ENCODE measurements around the gene SLC9B1.
A peak's percentile ranks its signal among the peaks of the same experiment; 100 is the strongest.
"Not testable (repeated sequence)": the region's sequence is repeated elsewhere in the genome, so short reads cannot be mapped to it uniquely, and the experiment has no call there.

The SLC9B1 gene

DNA sequence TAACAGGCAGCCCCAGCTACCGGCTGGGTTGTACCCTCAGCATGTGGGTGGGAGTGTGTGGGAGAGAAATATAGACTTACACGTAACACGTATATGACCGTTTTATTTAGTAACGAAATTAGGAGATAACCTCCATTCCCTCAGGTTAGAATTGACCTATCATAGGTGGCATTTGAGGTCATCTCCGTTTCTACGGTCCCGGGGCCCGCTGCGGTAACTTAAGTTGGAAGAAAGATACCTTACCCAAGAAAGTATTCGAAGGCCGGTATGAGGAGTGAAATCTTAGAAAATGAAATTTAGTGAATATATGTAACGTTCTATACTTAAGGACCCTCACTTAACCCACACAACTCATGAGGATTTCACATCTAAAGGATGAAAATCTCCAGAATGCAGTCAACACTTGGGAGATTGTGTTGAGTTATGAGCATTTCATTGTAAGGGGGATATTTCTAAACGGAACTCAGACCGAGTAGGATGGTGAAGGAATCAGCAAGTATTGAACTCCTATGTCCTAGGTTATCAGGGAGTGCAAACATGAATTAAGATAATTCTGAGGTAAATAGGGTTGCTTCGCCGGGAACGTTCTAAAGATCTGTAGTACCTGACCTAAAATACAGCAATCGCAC lies 149.8 kb downstream of the SLC9B1 start:
- Histone ChIP-seq H3K4me3 (ENCODE audit: low read length) (peak overlapping the region; percentile 84), H4K8ac (ENCODE audit: low read depth, low read length) (no peak overlapping the region), H3K23ac (ENCODE audit: low read length) (peak overlapping the region; percentile 15), H3K18ac (ENCODE audit: low read length) (no peak overlapping the region), H2BK15ac (replicated peaks; ENCODE audit: low read depth) (no peak overlapping the region), H4K5ac (ENCODE audit: low read length) (peak overlapping the region; percentile 21), H3K4me2 (ENCODE audit: low read length) (peak overlapping the region; percentile 81), H3K4me1 (ENCODE audit: control insufficient read depth, low read depth, low read length) (no peaks in the 10 kb centered on the region), H2AK5ac (ENCODE audit: low read length) (no peak overlapping the region), H2BK5ac (ENCODE audit: low read length) (peak overlapping the region; percentile 57), H3K56ac (ENCODE audit: low read length) (peak overlapping the region; percentile 100), H3K27ac (ENCODE audit: low read depth, low read length) (peak overlapping the region; percentile 95), H3K27me3 (ENCODE audit: insufficient read depth, low read length, poor library complexity) (no peaks in the 10 kb centered on the region), H3K79me2 (ENCODE audit: control insufficient read depth, insufficient read depth, low read length) (peaks cover 12% of the 10 kb centered on the region), H3K9ac (ENCODE audit: low read length) (peak overlapping the region; percentile 94), H3K4ac (ENCODE audit: low read depth, low read length) (no peak overlapping the region), H3K79me1 (ENCODE audit: low read length) (peaks cover 5% of the 10 kb centered on the region), H3K36me3 (ENCODE audit: control insufficient read depth, insufficient read depth, low read length) (no peaks in the 10 kb centered on the region), H2BK120ac (ENCODE audit: low read depth, low read length) (no peak overlapping the region)
- no CpG with 5 or more reads among the region's 19 CpGs for WGBS (ENCODE audit: extremely low coverage, insufficient coverage, low lambda C conversion rate)
- DNase-seq, result no peak

- H2BK120ac ChIP-seq (ENCODE audit: low read depth, low read length), result peak within 1 kb of the TSS; percentile 61
- no peak within 1 kb of the TSS for H2BK15ac ChIP-seq (replicated peaks; ENCODE audit: low read depth)
- peak within 1 kb of the TSS; percentile 82 for H4K5ac ChIP-seq (ENCODE audit: low read length)
Observed at GRCh38 chr4:102868781-102869568, 150.5 kb downstream of the SLC9B1 start, which contains the start of gene CISD2. CISD2 (plus strand) TSS chr4:102868992; CDS start chr4:102869085, 93 bp downstream.

DNA sequence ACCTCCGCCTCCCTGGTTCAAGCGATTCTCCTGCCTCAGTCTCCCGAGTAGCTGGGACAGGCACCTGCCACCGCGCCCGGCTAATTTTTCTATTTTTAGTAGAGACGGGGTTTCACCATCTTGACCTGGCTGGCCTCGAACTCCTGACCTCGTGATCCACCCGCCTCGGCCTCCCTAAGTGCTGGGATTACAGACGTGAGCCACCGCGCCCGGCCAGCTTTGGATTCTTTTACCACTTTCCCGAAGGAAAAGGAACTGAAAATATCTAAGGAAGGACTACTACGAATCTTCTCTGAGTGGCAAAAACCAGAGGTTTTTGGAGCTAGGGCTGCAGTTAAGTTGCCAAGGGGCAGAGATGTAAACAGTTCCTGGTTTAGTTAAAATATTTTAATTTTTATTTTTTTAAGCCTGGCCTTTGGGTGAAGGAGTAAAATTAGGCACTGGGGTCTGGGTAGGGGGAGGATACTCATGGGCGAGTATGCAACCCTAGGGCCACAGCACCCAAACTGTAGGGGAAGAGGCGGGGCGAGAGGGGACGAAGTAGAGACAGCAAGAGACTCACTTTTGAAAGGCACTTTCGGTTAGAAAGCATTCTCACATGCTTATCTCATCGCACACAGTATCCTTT lies 151.2 kb downstream of the SLC9B1 start:
- WGBS (ENCODE audit: extremely low coverage, insufficient coverage, low lambda C conversion rate), result no CpG with 5 or more reads among the region's 23 CpGs
- Histone ChIP-seq H3K4me3 (ENCODE audit: low read length) (peak overlapping the region; percentile 62), H3K27ac (ENCODE audit: low read depth, low read length) (peak overlapping the region; percentile 95), H2BK120ac (ENCODE audit: low read depth, low read length) (peak overlapping the region; percentile 61), H3K4ac (ENCODE audit: low read depth, low read length) (peak overlapping the region; percentile 37), H2BK15ac (replicated peaks; ENCODE audit: low read depth) (no peak overlapping the region), H3K4me1 (ENCODE audit: control insufficient read depth, low read depth, low read length) (no peaks in the 10 kb centered on the region), H4K8ac (ENCODE audit: low read depth, low read length) (peak overlapping the region; percentile 82), H3K27me3 (ENCODE audit: insufficient read depth, low read length, poor library complexity) (no peaks in the 10 kb centered on the region), H3K56ac (ENCODE audit: low read length) (peak overlapping the region; percentile 98), H3K23ac (ENCODE audit: low read length) (no peak overlapping the region), H4K5ac (ENCODE audit: low read length) (peak overlapping the region; percentile 82), H3K4me2 (ENCODE audit: low read length) (peak overlapping the region; percentile 45), H3K9ac (ENCODE audit: low read length) (peak overlapping the region; percentile 85), H2AK5ac (ENCODE audit: low read length) (no peak overlapping the region), H2BK5ac (ENCODE audit: low read length) (peak overlapping the region; percentile 72), H3K79me2 (ENCODE audit: control insufficient read depth, insufficient read depth, low read length) (peaks cover 8% of the 10 kb centered on the region), H3K18ac (ENCODE audit: low read length) (peak overlapping the region; percentile 86), H3K79me1 (ENCODE audit: low read length) (peaks cover 2% of the 10 kb centered on the region), H3K36me3 (ENCODE audit: control insufficient read depth, insufficient read depth, low read length) (no peaks in the 10 kb centered on the region)
- DNase-seq, result no peak

More at GRCh38 chr4:102868781-102869568, 150.5 kb downstream of the SLC9B1 start, which contains the start of gene CISD2:
- H3K56ac ChIP-seq (ENCODE audit: low read length), result peak within 1 kb of the TSS; percentile 100
- WGBS (ENCODE audit: extremely low coverage, insufficient coverage, low lambda C conversion rate), result no CpG with 5 or more reads among the region's 71 CpGs
- peak within 1 kb of the TSS; percentile 84 for H3K4me3 ChIP-seq (ENCODE audit: low read length)
- H3K27me3 ChIP-seq (ENCODE audit: insufficient read depth, low read length, poor library complexity), result no peaks in the 10 kb centered on the region
- no peaks in the 10 kb centered on the region for H3K36me3 ChIP-seq (ENCODE audit: control insufficient read depth, insufficient read depth, low read length)
- H2BK5ac ChIP-seq (ENCODE audit: low read length), result peak within 1 kb of the TSS; percentile 94
- H3K79me1 ChIP-seq (ENCODE audit: low read length), result peaks cover 2% of the 10 kb centered on the region
- H3K4ac ChIP-seq (ENCODE audit: low read depth, low read length), result peak within 1 kb of the TSS; percentile 37
- H3K4me2 ChIP-seq (ENCODE audit: low read length), result peak within 1 kb of the TSS; percentile 81
- no peaks in the 10 kb centered on the region for H3K4me1 ChIP-seq (ENCODE audit: control insufficient read depth, low read depth, low read length)
- H2AK5ac ChIP-seq (ENCODE audit: low read length), result no peak within 1 kb of the TSS
- H3K18ac ChIP-seq (ENCODE audit: low read length), result peak within 1 kb of the TSS; percentile 86
- H3K9ac ChIP-seq (ENCODE audit: low read length), result peak within 1 kb of the TSS; percentile 94
- H3K79me2 ChIP-seq (ENCODE audit: control insufficient read depth, insufficient read depth, low read length), result peaks cover 10% of the 10 kb centered on the region
- H3K23ac ChIP-seq (ENCODE audit: low read length), result peak within 1 kb of the TSS; percentile 15
- DNase-seq, result peak; percentile 97
- H3K27ac ChIP-seq (ENCODE audit: low read depth, low read length), result peak within 1 kb of the TSS; percentile 95
- peak within 1 kb of the TSS; percentile 82 for H4K8ac ChIP-seq (ENCODE audit: low read depth, low read length)

- no peak overlapping the region for H3K27ac ChIP-seq (ENCODE audit: low read depth, low read length)
Observed at GRCh38 chr4:102867278-102868152, 152.0 kb downstream of the SLC9B1 start.

DNA sequence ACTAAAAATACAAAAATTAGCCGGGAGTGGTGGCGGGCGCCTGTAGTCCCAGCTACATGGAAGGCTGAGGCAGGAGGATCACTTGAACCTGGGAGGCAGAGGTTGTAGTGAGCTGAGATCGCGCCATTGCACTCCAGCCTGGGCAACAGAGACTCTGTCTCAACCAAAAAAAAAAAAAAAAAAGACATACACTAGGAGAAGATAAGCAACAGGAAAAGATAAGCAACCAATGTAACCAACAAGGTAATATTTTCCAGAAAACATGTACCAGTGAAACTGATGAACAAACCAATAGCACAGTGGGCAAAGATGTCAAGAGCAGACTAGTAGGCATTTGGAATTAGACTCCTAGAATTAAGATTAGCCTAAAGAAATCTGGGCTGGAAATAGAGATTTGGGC lies 154.2 kb downstream of the SLC9B1 start:
- not testable (repeated sequence) for H3K79me1 ChIP-seq (ENCODE audit: low read length); H2BK5ac ChIP-seq (ENCODE audit: low read length); H3K27me3 ChIP-seq (ENCODE audit: insufficient read depth, low read length, poor library complexity); H2BK120ac ChIP-seq (ENCODE audit: low read depth, low read length); H3K56ac ChIP-seq (ENCODE audit: low read length); H3K4me2 ChIP-seq (ENCODE audit: low read length); H3K36me3 ChIP-seq (ENCODE audit: control insufficient read depth, insufficient read depth, low read length); DNase-seq; H3K79me2 ChIP-seq (ENCODE audit: control insufficient read depth, insufficient read depth, low read length); H2BK15ac ChIP-seq (replicated peaks; ENCODE audit: low read depth); H3K9ac ChIP-seq (ENCODE audit: low read length); H4K8ac ChIP-seq (ENCODE audit: low read depth, low read length); H2AK5ac ChIP-seq (ENCODE audit: low read length); H3K27ac ChIP-seq (ENCODE audit: low read depth, low read length); H3K18ac ChIP-seq (ENCODE audit: low read length); H3K23ac ChIP-seq (ENCODE audit: low read length); H3K4ac ChIP-seq (ENCODE audit: low read depth, low read length); H3K4me3 ChIP-seq (ENCODE audit: low read length); H3K4me1 ChIP-seq (ENCODE audit: control insufficient read depth, low read depth, low read length); H4K5ac ChIP-seq (ENCODE audit: low read length)
- no CpG with 5 or more reads among the region's 5 CpGs for WGBS (ENCODE audit: extremely low coverage, insufficient coverage, low lambda C conversion rate)

More at GRCh38 chr4:102867278-102868152, 152.0 kb downstream of the SLC9B1 start:
- no peak overlapping the region for H3K4me2 ChIP-seq (ENCODE audit: low read length)
- H2BK120ac ChIP-seq (ENCODE audit: low read depth, low read length), result no peak overlapping the region
- no peak overlapping the region for H3K18ac ChIP-seq (ENCODE audit: low read length)
- H3K4ac ChIP-seq (ENCODE audit: low read depth, low read length), result no peak overlapping the region
- H3K9ac ChIP-seq (ENCODE audit: low read length), result no peak overlapping the region
- WGBS (ENCODE audit: extremely low coverage, insufficient coverage, low lambda C conversion rate), result no CpG with 5 or more reads among the region's 12 CpGs
- no peak overlapping the region for H4K5ac ChIP-seq (ENCODE audit: low read length)
- DNase-seq, result no peak
- H3K23ac ChIP-seq (ENCODE audit: low read length), result no peak overlapping the region
- H3K27me3 ChIP-seq (ENCODE audit: insufficient read depth, low read length, poor library complexity), result no peaks in the 10 kb centered on the region
- peaks cover 4% of the 10 kb centered on the region for H3K79me2 ChIP-seq (ENCODE audit: control insufficient read depth, insufficient read depth, low read length)
- no peaks in the 10 kb centered on the region for H3K79me1 ChIP-seq (ENCODE audit: low read length)
- H2BK15ac ChIP-seq (replicated peaks; ENCODE audit: low read depth), result no peak overlapping the region
- no peaks in the 10 kb centered on the region for H3K36me3 ChIP-seq (ENCODE audit: control insufficient read depth, insufficient read depth, low read length)
- H3K4me3 ChIP-seq (ENCODE audit: low read length), result no peak overlapping the region
- no peak overlapping the region for H4K8ac ChIP-seq (ENCODE audit: low read depth, low read length)
- no peak overlapping the region for H2AK5ac ChIP-seq (ENCODE audit: low read length)
- peak overlapping the region; percentile 54 for H3K56ac ChIP-seq (ENCODE audit: low read length)
- H2BK5ac ChIP-seq (ENCODE audit: low read length), result no peak overlapping the region
- no peaks in the 10 kb centered on the region for H3K4me1 ChIP-seq (ENCODE audit: control insufficient read depth, low read depth, low read length)

Data from mesendoderm (in vitro differentiated cells).